Cardiac fibroblast (primary cell): ENCODE results near the gene PLA2G2E.
A peak's percentile ranks its signal among the peaks of the same experiment; 100 is the strongest.
"Not testable (repeated sequence)": the region's sequence is repeated elsewhere in the genome, so short reads cannot be mapped to it uniquely, and the experiment has no call there.

ENCODE experiments used
- DNase-seq, 2 donors: peaks; one replicate each; pipeline versions ENCODE4 v3.0.0 to v3.0.0-alpha.2; 2010; ENCODE audit warnings: low read depth in 2 of 2
- H3K4me3 ChIP-seq, 2 donors: replicated peaks in 1 of 2; 1 replicate in 1 of 2; 2 replicates in 1 of 2; pipeline ENCODE4 v1.5.1; 2011; ENCODE audit warnings: low read depth in 2 of 2, low read length in 2 of 2, mild to moderate bottlenecking in 2 of 2, moderate library complexity in 1 of 2
- CTCF ChIP-seq: IDR thresholded peaks from one replicate; pipeline ENCODE4 v1.5.1; 2011; ENCODE audit warnings: low read depth, mild to moderate bottlenecking, low read length, inconsistent platforms

PLA2G2E gene

GRCh38 chr1:19936061-19936750 lies 12.8 kb upstream of the PLA2G2E start:
- TF ChIP-seq CTCF = no peak
- no peak overlapping the region for H3K4me3 ChIP-seq
- no peak for DNase-seq

GRCh38 chr1:19934336-19934735 lies 10.9 kb upstream of the PLA2G2E start:
- no peak for DNase-seq
- H3K4me3 ChIP-seq = no peak overlapping the region
- no peak for TF ChIP-seq CTCF

GRCh38 chr1:19932866-19933265 lies 9.4 kb upstream of the PLA2G2E start:
- TF ChIP-seq CTCF = no peak
- no peak overlapping the region for H3K4me3 ChIP-seq
- DNase-seq = no peak

GRCh38 chr1:19927130-19927421 lies 3.7 kb upstream of the PLA2G2E start:
- not testable (repeated sequence) for DNase-seq, H3K4me3 ChIP-seq

- TF ChIP-seq CTCF = no peak
- peak in 1 of 2 donors; percentile 39 for DNase-seq
- no peak overlapping the region for H3K4me3 ChIP-seq
Measured at GRCh38 chr1:19926296-19927129, 3.1 kb upstream of the PLA2G2E start.

GRCh38 chr1:19925342-19926070 lies 2.1 kb upstream of the PLA2G2E start:
- no peak for TF ChIP-seq CTCF
- no peak overlapping the region for H3K4me3 ChIP-seq
- no peak for DNase-seq

GRCh38 chr1:19923953-19924346 lies 533 bp upstream of the PLA2G2E start:
- no peak overlapping the region for H3K4me3 ChIP-seq
- no peak for DNase-seq
- no peak for TF ChIP-seq CTCF
